Endothelial cell of umbilical vein (primary cell): ENCODE data around the gene MIB1. TPM values are rescaled to one million over a fixed set of nuclear protein-coding genes. Genes with fewer than 3 reads are reported as not detected.

Experiments
- BruUV-seq: library from RNA; stranded (reverse); fragments of 400-500 nt; replicated peaks from 2 replicates; lab custom pipeline; 2021; lab: Mats Ljungman, UMichigan
- CTCF ChIA-PET: fragments of 300-600, 350-600 bp; sonication (Branson Sonifier 250); formaldehyde crosslinking; loops from one replicate; lab custom pipeline; 2021; ENCODE audit warnings: antibody characterized with exemption, inconsistent platforms; lab: Charles Lee
- POLR2A ChIA-PET: fragments of 300-600, 350-600 bp; sonication (Branson Sonifier 250); formaldehyde crosslinking; loops from one replicate; lab custom pipeline; 2021; ENCODE audit warnings: antibody characterized with exemption, inconsistent platforms; lab: Charles Lee
- DNase-seq: peaks from one replicate; pipeline ENCODE4 v3.0.0-alpha.2; 2011; ENCODE audit warnings: low read depth, low spot score
- FAIRE-seq: peaks from 2 replicates; lab custom pipeline; 2011; peaks lifted over from hg19 to GRCh38; lab: Jason Lieb, UNC
- H2AFZ ChIP-seq: 2 replicates; pipeline ENCODE4 v1.6.0; 2012; ENCODE audit warnings: low read depth, low read length, control low read depth, inconsistent platforms
- H3K27ac ChIP-seq: 2 replicates; pipeline ENCODE4 v1.5.1; 2011; ENCODE audit warnings: low read depth, mild to moderate bottlenecking, control low read depth, low read length, moderate library complexity; ENCODE audit not compliant: insufficient read depth
- H3K27me3 ChIP-seq, 2 experiments: 2 replicates each; pipeline versions ENCODE4 v1.6.0 to v1.6.1; 2011; ENCODE audit warnings: low read length in 2 of 2, mixed read lengths in 1 of 2; ENCODE audit not compliant: control insufficient read depth in 2 of 2, insufficient read depth in 2 of 2
- H3K36me3 ChIP-seq, 2 experiments: 2 replicates in 1 of 2; 3 replicates in 1 of 2; pipeline ENCODE4 v1.5.1; 2011; ENCODE audit warnings: low read length in 2 of 2, mild to moderate bottlenecking in 1 of 2, moderate library complexity in 1 of 2; ENCODE audit not compliant: control insufficient read depth in 2 of 2, insufficient read depth in 2 of 2; ENCODE audit errors: extremely low read depth in 1 of 2
- H3K4me1 ChIP-seq: 3 replicates; pipeline ENCODE4 v1.5.1; 2011; ENCODE audit warnings: mild to moderate bottlenecking, low read length; ENCODE audit not compliant: control insufficient read depth, insufficient read depth; ENCODE audit errors: extremely low read depth
- H3K4me2 ChIP-seq: 2 replicates; pipeline ENCODE4 v1.6.1; 2011; ENCODE audit warnings: low read length, control low read depth, mixed read lengths; ENCODE audit not compliant: insufficient read depth
- H3K4me3 ChIP-seq, 3 experiments: fragments of 200-600 bp in 1 of 3; sonication (generic), shearing (Covaris generic) in 1 of 3; replicated peaks in 1 of 3; 2 replicates each; pipeline ENCODE4 v1.5.1; 2011 to 2016; ENCODE audit warnings: control low read depth in 3 of 3, low read length in 3 of 3, mild to moderate bottlenecking in 2 of 3, inconsistent platforms in 1 of 3, low read depth in 1 of 3, moderate library complexity in 1 of 3; ENCODE audit not compliant: insufficient read depth in 1 of 3
- H3K79me2 ChIP-seq: 2 replicates; pipeline ENCODE4 v1.6.0; 2012; ENCODE audit warnings: low read length, inconsistent platforms; ENCODE audit not compliant: control insufficient read depth, insufficient read depth
- H3K9ac ChIP-seq: replicated peaks from 2 replicates; pipeline ENCODE3; 2011; ENCODE audit warnings: low read length, control low read depth; ENCODE audit not compliant: insufficient read depth; ENCODE audit errors: extremely low read depth
- H3K9me1 ChIP-seq: replicated peaks from 3 replicates; pipeline ENCODE4 v1.6.0; 2011; ENCODE audit warnings: mild to moderate bottlenecking, low read length; ENCODE audit not compliant: control insufficient read depth, insufficient read depth; ENCODE audit errors: extremely low read depth
- H3K9me3 ChIP-seq: replicated peaks from 2 replicates; pipeline ENCODE4 v1.5.1; 2012; ENCODE audit warnings: low read length, inconsistent platforms; ENCODE audit not compliant: control insufficient read depth, insufficient read depth
- H4K20me1 ChIP-seq: replicated peaks from 2 replicates; pipeline ENCODE3; 2011; ENCODE audit warnings: mild to moderate bottlenecking, low read length; ENCODE audit not compliant: control insufficient read depth, insufficient read depth; ENCODE audit errors: extremely low read depth
- EZH2 ChIP-seq: IDR thresholded peaks from 2 replicates; pipeline ENCODE4 v1.6.1; 2012; ENCODE audit warnings: borderline replicate concordance, low read depth, mild to moderate bottlenecking, moderate library complexity, low read length, inconsistent platforms; ENCODE audit not compliant: severe bottlenecking
- FOS ChIP-seq: IDR thresholded peaks from 2 replicates; pipeline ENCODE4 v1.6.1; 2011; ENCODE audit warnings: mild to moderate bottlenecking, low read length, moderate library complexity, borderline replicate concordance; ENCODE audit not compliant: insufficient read depth
- GATA2 ChIP-seq: IDR thresholded peaks from 2 replicates; pipeline ENCODE4 v1.7.0; 2011; ENCODE audit warnings: low read depth, mild to moderate bottlenecking, moderate library complexity, mixed read lengths, low read length; ENCODE audit not compliant: insufficient read length, insufficient read depth
- JUN ChIP-seq: IDR thresholded peaks from 2 replicates; pipeline ENCODE4 v1.6.1; 2011; ENCODE audit warnings: borderline replicate concordance, low read depth; ENCODE audit not compliant: insufficient read length, insufficient read depth
- MAX ChIP-seq: IDR thresholded peaks from 2 replicates; pipeline ENCODE4 v1.6.1; 2011; ENCODE audit not compliant: insufficient read depth, insufficient read length
- MYC ChIP-seq: IDR thresholded peaks from one replicate; pipeline ENCODE4 v1.6.1; 2011; ENCODE audit warnings: mild to moderate bottlenecking, low read depth, low read length
- POLR2A ChIP-seq: IDR thresholded peaks from 2 replicates; pipeline ENCODE4 v1.6.1; 2012; ENCODE audit warnings: low read depth, mild to moderate bottlenecking, control low read depth, low read length
- POLR2AphosphoS5 ChIP-seq: IDR thresholded peaks from 2 replicates; pipeline ENCODE4 v1.6.1; 2012; ENCODE audit warnings: low read depth, mild to moderate bottlenecking, control low read depth, low read length, moderate library complexity; ENCODE audit not compliant: insufficient read depth
- dilution Hi-C: fragments of 300-500 bp; cut with MboI; formaldehyde crosslinking; loops from one replicate; pipeline ENCODE4 v1.15.0; 2019; ENCODE audit warnings: low sequenced_read_pairs; ENCODE audit not compliant: extremely low pct_ligation_motif_present
- intact Hi-C: fragments of 100-400 bp; cut with micrococcal nuclease; formaldehyde crosslinking; loops from one replicate; pipeline ENCODE4 v1.10.0; 2022
- polyA plus RNA-seq, 4 experiments: library from polyadenylated mRNA; depleted of rRNA in 3 of 4; stranded (reverse) in 3 of 4; unstranded in 1 of 4; fragments of >200 nt; gene quantifications; 2 replicates each; pipeline versions ENCODE4 v1.2.1 to v1.2.3, GENCODE V29; 2011 to 2012; ENCODE audit warnings: missing spikeins in 1 of 4
- total RNA-seq: library from RNA; stranded (reverse); gene quantifications from 2 replicates; pipeline ENCODE4 v1.2.3, GENCODE V29; 2021
- TF ChIP-seq, protein P1 (sequence below), 2 donors: IDR thresholded peaks; 1 replicate in 1 of 2; 2 replicates in 1 of 2; pipeline ENCODE4 v1.5.1; 2011; ENCODE audit warnings: low read length in 2 of 2, mild to moderate bottlenecking in 2 of 2, moderate library complexity in 2 of 2, control low read depth in 1 of 2, inconsistent platforms in 1 of 2, low read depth in 1 of 2; ENCODE audit not compliant: insufficient read depth in 1 of 2; ENCODE audit errors: extremely low read depth in 1 of 2

MIB1 gene
- total and polyA plus RNA-seq, 2 donors (not counting 3 experiments of a cell fraction or from before 2014, with no cell fraction given): 6.3 to 37.5 TPM

DNA sequence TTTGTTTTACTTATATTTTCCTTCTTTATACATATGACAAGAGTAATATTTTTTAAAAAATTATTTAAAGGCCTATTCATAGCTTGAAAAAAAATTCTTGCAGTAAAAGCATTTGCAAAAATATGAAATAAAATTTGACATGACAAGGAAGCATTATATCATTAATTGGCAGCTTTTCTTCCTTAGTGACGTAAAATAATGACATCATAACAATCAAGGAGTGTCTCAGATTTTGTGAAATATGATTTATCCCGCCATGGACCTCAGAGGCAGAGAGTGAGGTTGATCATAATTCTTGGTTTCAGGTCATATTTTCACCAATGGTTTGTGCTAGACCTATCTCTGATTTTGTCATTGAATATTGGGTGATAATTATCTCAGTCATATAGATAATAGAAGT, 176.0 kb downstream of the MIB1 start:
- no peak overlapping the region for H2AFZ ChIP-seq
- H3K36me3 ChIP-seq: no peaks in the 10 kb centered on the region
- no peaks in the 10 kb centered on the region for H3K4me1 ChIP-seq
- intact Hi-C loops: no loop called here
- H3K27me3 ChIP-seq: peaks cover 2 to 4% of the 10 kb centered on the region in 2 experiments
- ChIA-PET POLR2A (no interaction called here), CTCF (interaction anchor here (1.1 to 10.2 kb wide), 4 partner anchors 15 to 81 kb away, joined by 3 to 148 read pairs (median 3); no protein-coding TSS in a partner anchor)
- no peaks in the 10 kb centered on the region for H4K20me1 ChIP-seq
- H3K9me1 ChIP-seq: no peaks in the 10 kb centered on the region
- no peak overlapping the region for H3K4me2 ChIP-seq
- no peak overlapping the region for H3K27ac ChIP-seq
- FAIRE-seq (no peak), DNase-seq (no peak)
- no peak overlapping the region for H3K4me3 ChIP-seq
- no peaks in the 10 kb centered on the region for H3K79me2 ChIP-seq
- TF ChIP-seq, protein P1, sequence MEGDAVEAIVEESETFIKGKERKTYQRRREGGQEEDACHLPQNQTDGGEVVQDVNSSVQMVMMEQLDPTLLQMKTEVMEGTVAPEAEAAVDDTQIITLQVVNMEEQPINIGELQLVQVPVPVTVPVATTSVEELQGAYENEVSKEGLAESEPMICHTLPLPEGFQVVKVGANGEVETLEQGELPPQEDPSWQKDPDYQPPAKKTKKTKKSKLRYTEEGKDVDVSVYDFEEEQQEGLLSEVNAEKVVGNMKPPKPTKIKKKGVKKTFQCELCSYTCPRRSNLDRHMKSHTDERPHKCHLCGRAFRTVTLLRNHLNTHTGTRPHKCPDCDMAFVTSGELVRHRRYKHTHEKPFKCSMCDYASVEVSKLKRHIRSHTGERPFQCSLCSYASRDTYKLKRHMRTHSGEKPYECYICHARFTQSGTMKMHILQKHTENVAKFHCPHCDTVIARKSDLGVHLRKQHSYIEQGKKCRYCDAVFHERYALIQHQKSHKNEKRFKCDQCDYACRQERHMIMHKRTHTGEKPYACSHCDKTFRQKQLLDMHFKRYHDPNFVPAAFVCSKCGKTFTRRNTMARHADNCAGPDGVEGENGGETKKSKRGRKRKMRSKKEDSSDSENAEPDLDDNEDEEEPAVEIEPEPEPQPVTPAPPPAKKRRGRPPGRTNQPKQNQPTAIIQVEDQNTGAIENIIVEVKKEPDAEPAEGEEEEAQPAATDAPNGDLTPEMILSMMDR (IDR thresholded peaks at IDR 0.05; ENCODE audit: extremely low read depth in 1 of 2, insufficient read depth in 1 of 2, low read depth in 1 of 2, low read length in 2 of 2): no peak
- TF ChIP-seq EZH2: no peak
- no peak for TF ChIP-seq MAX
- no peak for TF ChIP-seq POLR2AphosphoS5
- no peak for TF ChIP-seq POLR2A
- no peak for TF ChIP-seq MYC
- no peak for TF ChIP-seq GATA2
- TF ChIP-seq JUN: no peak
- no peak for TF ChIP-seq FOS
- H3K9ac ChIP-seq: no peak overlapping the region
- no TSS peak for BruUV-seq
- dilution Hi-C loops: no loop called here
- no peaks in the 10 kb centered on the region for H3K9me3 ChIP-seq
